ENCODE measurements around the gene MMEL1. TPM values are rescaled to one million over a fixed set of nuclear protein-coding genes. Genes with fewer than 3 reads are reported as not detected.
"Not testable (repeated sequence)": the region's sequence is repeated elsewhere in the genome, so short reads cannot be mapped to it uniquely, and the experiment has no call there.

Gene MMEL1
- total RNA-seq, 1 donor from 2014 or later: 3.6 TPM

DNA sequence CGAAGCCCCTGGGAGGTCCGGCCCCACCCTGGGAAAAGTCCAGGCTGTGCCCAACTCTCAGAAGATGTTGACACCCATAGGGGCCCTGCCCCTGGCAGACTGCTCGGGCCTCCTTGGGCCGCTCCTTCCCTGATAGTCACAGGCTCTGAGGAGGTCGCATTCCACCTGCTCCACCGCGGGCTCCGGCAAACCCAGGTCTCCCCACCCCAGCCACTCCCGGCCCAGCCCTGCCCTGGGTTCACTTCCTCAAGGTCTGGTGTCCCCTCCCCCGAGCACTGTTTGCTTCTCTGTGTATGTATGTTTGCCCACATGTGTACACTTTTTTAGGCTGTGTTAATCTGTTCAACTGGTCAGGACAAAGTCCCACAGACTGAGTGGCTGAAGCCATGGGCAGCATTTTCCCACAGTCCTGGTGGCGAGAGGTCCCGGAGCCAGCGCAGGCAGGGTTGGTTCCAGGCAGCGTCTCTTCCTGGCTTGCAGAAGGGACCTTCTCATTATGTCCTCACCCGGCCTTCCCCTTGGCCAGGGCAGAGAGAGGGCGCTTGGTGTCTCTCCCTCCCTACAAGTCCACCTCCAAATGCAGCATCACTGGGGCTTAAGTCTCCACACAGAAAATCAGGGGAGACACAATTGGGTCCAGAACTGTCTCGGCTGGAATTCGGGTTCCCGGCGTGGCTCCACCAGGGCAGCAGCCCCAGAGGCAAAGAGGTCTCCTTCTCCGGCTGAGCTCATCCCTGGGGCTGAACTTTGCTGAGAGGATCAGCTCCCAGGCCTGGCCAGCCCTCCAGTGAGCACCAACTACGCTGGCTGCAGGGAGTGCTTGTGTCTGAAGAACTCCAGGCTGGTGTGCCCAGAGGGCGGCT is 56.8 kb downstream of the MMEL1 start:
- DNase-seq (ENCODE audit: low read depth in 2 of 2): no peak

GRCh38 chr1:2574350-2574749 is 58.5 kb downstream of the MMEL1 start:
- no peak for DNase-seq (ENCODE audit: low read depth in 2 of 2)

DNA sequence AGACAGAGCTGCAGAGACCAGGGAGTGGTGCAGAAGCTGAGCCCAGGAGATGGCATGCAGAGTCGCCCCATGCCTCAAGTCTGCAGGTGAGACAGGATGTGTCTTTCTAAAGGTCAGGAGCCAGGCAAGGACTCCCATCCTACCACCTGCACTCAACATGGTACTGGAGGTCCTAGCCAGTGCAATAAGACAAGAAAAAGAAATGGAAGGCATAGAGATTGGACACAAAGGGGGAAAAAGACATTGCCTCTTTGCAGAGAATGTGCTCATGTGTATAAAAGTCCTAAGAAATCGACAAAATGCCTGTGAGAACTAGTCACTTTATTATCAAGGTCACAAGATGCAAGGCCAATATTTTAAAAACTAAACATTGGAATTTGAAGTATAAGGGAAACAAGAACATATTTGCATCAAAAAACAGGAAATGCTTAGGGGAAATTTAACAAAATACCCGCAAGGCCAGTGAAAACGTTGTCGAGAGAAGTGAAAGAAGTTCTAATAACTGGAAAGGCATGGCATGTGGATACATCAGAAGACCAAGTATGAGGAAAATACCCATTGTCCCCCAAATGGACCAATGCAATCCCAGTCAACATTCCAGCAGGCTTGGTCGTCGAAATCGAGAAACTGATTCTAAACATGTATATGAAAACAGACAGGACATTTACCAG is 59.4 kb downstream of the MMEL1 start:
- no peak for DNase-seq (ENCODE audit: low read depth in 2 of 2)

DNA sequence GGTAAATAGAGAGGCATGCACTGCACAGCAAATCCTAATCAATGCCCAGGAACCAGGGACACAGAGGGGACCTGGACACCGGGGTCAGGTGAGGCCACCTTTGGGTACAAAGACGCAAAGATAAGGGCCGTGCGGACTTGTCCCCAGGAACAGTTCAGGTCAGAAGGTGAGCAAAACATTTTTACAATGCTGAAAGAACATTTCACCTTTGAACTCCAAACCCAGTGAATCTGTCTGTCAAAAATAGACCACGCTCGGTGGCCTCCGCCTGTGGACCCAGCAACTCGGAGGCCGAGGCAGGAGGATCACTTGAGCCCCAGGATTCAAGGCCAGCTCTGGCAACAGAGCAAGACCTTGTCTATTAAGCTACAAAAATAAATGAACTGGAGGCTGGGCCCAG is 61.5 kb downstream of the MMEL1 start:
- no peak for DNase-seq (ENCODE audit: low read depth in 2 of 2)

GRCh38 chr1:2570332-2570731 is 62.5 kb downstream of the MMEL1 start:
- DNase-seq (ENCODE audit: low read depth in 2 of 2): no peak

- DNase-seq (ENCODE audit: low read depth in 2 of 2): not testable (repeated sequence)
These were observed 63.1 kb downstream of the MMEL1 start for GRCh38 chr1:2569703-2570102.

- DNase-seq (ENCODE audit: low read depth in 2 of 2): no peak
These were observed 63.8 kb downstream of the MMEL1 start for GRCh38 chr1:2569060-2569459.

- DNase-seq (ENCODE audit: low read depth in 2 of 2): not testable (repeated sequence)
These were observed 64.5 kb downstream of the MMEL1 start for GRCh38 chr1:2568187-2568816.

DNA sequence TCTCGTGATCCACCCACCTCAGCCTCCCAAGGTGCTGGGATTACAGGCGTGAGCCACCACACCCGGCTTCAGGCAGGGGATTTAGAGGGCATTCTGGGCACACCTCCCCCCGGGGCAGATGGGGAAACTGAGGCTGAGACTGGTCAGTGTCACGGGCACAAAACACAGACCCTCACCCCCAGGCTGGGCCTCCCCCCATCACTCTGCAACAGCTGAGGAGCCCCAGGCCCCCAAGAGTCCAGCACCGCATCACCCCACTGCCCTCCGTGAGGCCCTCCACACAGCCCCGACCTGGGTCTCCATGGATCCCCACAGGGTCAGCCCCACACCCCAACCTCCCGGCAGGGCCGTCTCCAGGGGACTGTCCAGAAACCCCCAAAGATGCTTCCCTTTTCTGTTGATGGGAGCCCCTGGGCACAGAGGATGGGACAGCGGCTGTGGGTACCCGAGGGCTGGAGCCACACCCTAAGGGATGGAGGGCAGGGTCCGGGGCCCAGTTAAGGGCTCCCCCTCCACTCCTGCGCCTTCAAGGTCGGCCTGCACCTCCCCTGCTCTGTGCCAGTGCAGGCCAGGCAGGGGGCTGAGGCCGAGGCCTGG is 65.6 kb downstream of the MMEL1 start:
- no peak for DNase-seq (ENCODE audit: low read depth in 2 of 2)

DNA sequence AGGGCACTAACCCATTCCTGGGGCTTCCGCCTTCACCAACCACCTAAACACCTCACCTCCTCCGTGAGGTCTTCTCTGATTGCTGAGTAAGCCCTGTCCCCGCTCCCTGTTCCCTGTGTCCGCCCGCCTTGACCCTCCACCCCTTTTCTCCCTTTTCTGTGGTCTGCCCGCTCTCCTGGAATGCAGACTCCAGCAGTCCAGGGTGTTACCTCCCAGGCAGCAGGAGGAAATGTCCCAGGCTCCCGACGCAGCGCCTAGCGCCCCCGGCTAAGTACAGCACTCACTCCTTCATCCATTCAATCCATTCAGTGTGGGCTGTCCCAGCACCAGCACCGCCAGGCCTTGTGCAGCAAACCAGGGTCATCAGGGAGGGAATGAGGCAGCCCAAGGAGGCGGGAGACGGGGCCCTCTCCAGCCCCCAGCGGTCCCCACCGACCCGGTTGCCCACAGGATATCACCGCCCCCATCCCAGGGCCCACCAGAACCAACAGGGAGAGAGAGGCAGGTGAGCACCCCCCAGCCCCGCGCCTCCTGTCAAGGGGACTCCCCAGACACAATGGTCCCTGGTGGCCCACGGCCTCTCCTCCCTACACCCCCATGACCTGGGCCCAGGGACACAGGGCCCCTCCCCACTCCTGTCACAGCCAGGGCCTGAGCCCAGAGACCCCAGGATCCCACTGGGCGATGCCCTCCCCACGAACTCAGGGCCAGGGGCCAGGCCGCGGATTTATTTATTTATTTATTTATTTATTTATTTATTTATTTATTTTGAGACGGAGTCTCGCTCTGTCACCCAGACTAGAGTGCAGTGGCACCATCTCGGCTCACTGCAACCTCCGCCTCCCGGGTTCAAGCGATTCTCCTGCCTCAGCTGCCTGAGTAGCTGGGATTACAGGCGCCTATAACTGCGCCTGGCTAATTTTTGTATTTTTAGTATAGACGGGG is 66.4 kb downstream of the MMEL1 start:
- DNase-seq (ENCODE audit: low read depth in 2 of 2): no peak

- DNase-seq (ENCODE audit: low read depth in 2 of 2): no peak
These were observed 67.9 kb downstream of the MMEL1 start for GRCh38 chr1:2564815-2565374.

- DNase-seq (ENCODE audit: low read depth in 2 of 2): no peak
These were observed 68.6 kb downstream of the MMEL1 start for GRCh38 chr1:2564006-2564814.

GRCh38 chr1:2563205-2563604 is 69.6 kb downstream of the MMEL1 start:
- no peak for DNase-seq (ENCODE audit: low read depth in 2 of 2)

GRCh38 chr1:2561898-2562895 is 70.6 kb downstream of the MMEL1 start:
- no peak for DNase-seq (ENCODE audit: low read depth in 2 of 2)

DNA sequence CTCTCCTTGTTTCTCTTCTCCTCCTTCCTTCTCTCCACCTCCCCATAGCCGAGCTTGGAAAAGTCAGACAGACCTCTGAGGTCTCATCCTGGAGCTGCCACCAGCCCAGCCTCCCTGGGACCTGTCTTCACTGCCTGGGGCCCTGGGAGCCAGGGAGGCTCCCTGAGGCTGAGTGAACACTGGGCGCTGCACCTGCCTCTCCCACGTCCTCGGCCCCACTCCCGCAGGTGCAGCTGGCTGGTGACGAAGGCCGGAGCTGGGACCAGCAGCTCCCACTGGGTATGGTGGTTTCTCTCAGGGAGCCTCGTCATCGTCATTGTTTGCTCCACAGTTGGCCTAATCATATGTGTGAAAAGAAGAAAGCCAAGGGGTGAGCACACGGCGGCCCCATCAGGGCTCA is 71.4 kb downstream of the MMEL1 start:
- no peak for DNase-seq (ENCODE audit: low read depth in 2 of 2)

- DNase-seq (ENCODE audit: low read depth in 2 of 2): no peak
These were observed 72.3 kb downstream of the MMEL1 start for GRCh38 chr1:2560299-2561073.

DNA sequence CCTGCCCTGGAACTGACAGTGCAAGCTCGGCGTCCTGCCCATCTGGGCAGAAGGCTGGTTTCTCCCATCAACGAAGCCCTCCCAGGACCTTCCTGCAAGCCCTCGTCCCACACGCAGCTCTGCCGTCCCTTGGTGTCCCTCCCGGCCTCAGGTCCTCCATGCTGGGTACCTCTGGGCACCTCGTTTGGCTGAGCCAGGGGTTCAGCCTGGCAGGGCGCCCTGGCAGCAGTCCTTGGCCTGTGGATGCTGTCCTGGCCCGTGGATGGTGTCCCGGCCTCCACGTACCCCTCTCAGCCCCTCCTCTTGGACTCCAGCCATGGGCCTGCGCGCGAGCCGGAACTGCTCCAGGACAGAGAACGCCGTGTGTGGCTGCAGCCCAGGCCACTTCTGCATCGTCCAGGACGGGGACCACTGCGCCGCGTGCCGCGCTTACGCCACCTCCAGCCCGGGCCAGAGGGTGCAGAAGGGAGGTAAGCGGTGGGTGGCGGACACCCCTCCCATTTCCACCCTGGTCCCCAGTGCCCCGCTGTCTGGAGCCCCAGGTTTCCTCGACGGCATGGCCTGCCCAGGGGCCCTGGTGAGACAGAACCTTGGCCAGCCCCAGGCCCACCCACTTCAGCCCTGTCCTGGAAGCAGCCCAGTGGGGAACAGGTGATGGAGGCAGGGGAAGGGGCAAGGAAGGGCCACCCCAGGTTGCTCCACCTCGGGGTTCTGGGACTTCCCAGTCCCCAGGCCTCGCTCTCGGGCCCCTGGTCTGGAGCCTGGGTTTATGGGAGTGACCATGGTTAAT is 73.1 kb downstream of the MMEL1 start:
- DNase-seq (ENCODE audit: low read depth in 2 of 2): no peak

Data from dermis microvascular lymphatic vessel endothelial cell (primary cell).